PC-9 (cell line): Measurements from ENCODE around the gene RPS24. TPM values are rescaled to one million over a fixed set of nuclear protein-coding genes. Genes with fewer than 3 reads are reported as not detected.
"Not testable (repeated sequence)": the region's sequence is repeated elsewhere in the genome, so short reads cannot be mapped to it uniquely, and the experiment has no call there.

Experiments
- BruUV-seq: library from RNA; stranded (reverse); fragments of 400-500 nt; replicated peaks from 2 replicates; lab custom pipeline; 2021; lab: Mats Ljungman, UMichigan
- CTCF ChIA-PET: fragments of 300-600 bp; sonication (Branson Sonifier 250); formaldehyde crosslinking; loops from one replicate; lab custom pipeline; 2022; ENCODE audit warnings: antibody characterized with exemption; lab: Charles Lee
- POLR2A ChIA-PET: fragments of 300-600 bp; sonication (Branson Sonifier 250); formaldehyde crosslinking; loops from one replicate; lab custom pipeline; 2022; ENCODE audit warnings: antibody characterized with exemption; ENCODE audit not compliant: unreplicated experiment; lab: Charles Lee
- DNase-seq, 2 experiments: peaks; one replicate each; pipeline versions ENCODE4 v3.0.0 to v3.0.0-alpha.2; 2015 to 2022; ENCODE audit warnings: mixed read lengths in 1 of 2
- H2AFZ ChIP-seq: fragments of 200-600 bp; sonication (generic); 2 replicates; pipeline ENCODE4 v1.8.1; 2017; ENCODE audit warnings: antibody characterized with exemption
- H3F3A ChIP-seq: fragments of 200-600 bp; sonication (generic); 2 replicates; pipeline ENCODE4 v1.8.1; 2017; ENCODE audit warnings: antibody characterized with exemption, mild to moderate bottlenecking, low read depth; ENCODE audit not compliant: insufficient read depth
- H3K27ac ChIP-seq: fragments of 200-600 bp; sonication (generic); 2 replicates; pipeline ENCODE4 v1.6.1; 2016; ENCODE audit warnings: mixed run types
- H3K27me3 ChIP-seq: fragments of 200-600 bp; sonication (generic); 2 replicates; pipeline ENCODE4 v1.6.1; 2016; ENCODE audit warnings: low read depth, mixed run types; ENCODE audit not compliant: insufficient read depth
- H3K36me3 ChIP-seq: fragments of 200-600 bp; sonication (generic); 2 replicates; pipeline ENCODE4 v1.6.1; 2016; ENCODE audit warnings: low read depth, mixed run types
- H3K4me1 ChIP-seq: fragments of 200-600 bp; sonication (generic); replicated peaks from 2 replicates; pipeline ENCODE4 v1.6.1; 2016; ENCODE audit warnings: mixed run types; ENCODE audit not compliant: insufficient read depth
- H3K4me2 ChIP-seq: fragments of 200-600 bp; sonication (generic); 2 replicates; pipeline ENCODE4 v1.6.1; 2017; ENCODE audit warnings: mixed run types
- H3K4me3 ChIP-seq: fragments of 200-600 bp; sonication (generic); 2 replicates; pipeline ENCODE4 v1.6.1; 2016; ENCODE audit warnings: mixed run types
- H3K79me2 ChIP-seq: fragments of 200-600 bp; sonication (generic); 2 replicates; pipeline ENCODE4 v1.6.1; 2017; ENCODE audit warnings: low read depth, mixed run types
- H3K9me2 ChIP-seq: fragments of 200-600 bp; sonication (generic); 2 replicates; pipeline ENCODE4 v1.8.1; 2017; ENCODE audit warnings: mild to moderate bottlenecking; ENCODE audit not compliant: insufficient read depth
- H3K9me3 ChIP-seq: fragments of 200-600 bp; sonication (generic); 2 replicates; pipeline ENCODE4 v1.8.1; 2016; ENCODE audit warnings: low read depth; ENCODE audit not compliant: insufficient read depth
- H4K20me1 ChIP-seq: fragments of 200-600 bp; sonication (generic); 2 replicates; pipeline ENCODE4 v1.8.1; 2017; ENCODE audit not compliant: insufficient read depth
- CTCF ChIP-seq: fragments of 200-600 bp; sonication (generic); conservative IDR thresholded peaks from 2 replicates; pipeline ENCODE4 v1.6.1; 2017; ENCODE audit warnings: mixed run types, antibody characterized with exemption, mild to moderate bottlenecking, moderate library complexity
- EZH2 ChIP-seq: fragments of 200-600 bp; sonication (generic); IDR thresholded peaks from 2 replicates; pipeline ENCODE4 v1.8.0; 2017; ENCODE audit warnings: antibody characterized with exemption, low read depth
- intact Hi-C: fragments of 100-400 bp; cut with micrococcal nuclease; formaldehyde crosslinking; loops from one replicate; pipeline ENCODE4 v1.10.0; 2022; ENCODE audit not compliant: unreplicated experiment
- total RNA-seq: library from RNA; stranded (reverse); gene quantifications from 2 replicates; pipeline ENCODE4 v1.2.3, GENCODE V29; 2021

The RPS24 gene
- total RNA-seq, 1 experiment from 2014 or later: 2,068 TPM

- CTCF ChIA-PET: interaction anchor here (0.5 kb wide), 1 partner anchor 239 kb away, joined by 3 read pairs; no protein-coding TSS in a partner anchor
Observed at GRCh38 chr10:77989081-77989724, 44.5 kb upstream of the RPS24 start.

DNA sequence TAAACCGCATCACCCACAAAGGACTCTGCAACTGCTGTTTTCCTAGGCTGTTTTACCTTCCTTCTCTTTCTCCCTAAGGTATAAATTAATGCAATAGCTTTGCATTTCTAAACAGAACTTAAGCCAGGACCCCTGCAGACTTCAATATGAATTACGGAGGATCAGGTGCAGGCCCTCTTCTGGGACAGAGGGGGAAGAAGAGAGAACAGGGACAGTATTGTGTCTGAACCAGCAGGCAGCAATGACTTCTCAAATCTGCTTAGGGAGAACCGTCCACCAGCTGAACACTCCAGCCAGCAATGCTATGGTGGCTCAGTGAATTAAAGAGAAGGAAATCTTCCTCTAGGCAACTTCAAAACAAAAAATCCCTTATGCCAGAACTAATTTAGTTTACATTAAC, 40.0 kb upstream of the RPS24 start:
- Histone ChIP-seq H4K20me1 (no peaks in the 10 kb centered on the region), H3K4me1 (no peaks in the 10 kb centered on the region), H3K9me2 (no peaks in the 10 kb centered on the region), H3K27ac (no peak overlapping the region), H3K4me2 (no peak overlapping the region), H3K4me3 (no peak overlapping the region), H3K27me3 (no peaks in the 10 kb centered on the region), H3K36me3 (peaks cover 39% of the 10 kb centered on the region), H3K79me2 (no peaks in the 10 kb centered on the region), H3F3A (no peaks in the 10 kb centered on the region), H3K9me3 (no peaks in the 10 kb centered on the region), H2AFZ (no peak overlapping the region)
- no peak for DNase-seq
- no TSS peak for BruUV-seq
- ChIA-PET POLR2A (no interaction called here), CTCF (no interaction called here)
- intact Hi-C loops: no loop called here
- no peak for TF ChIP-seq EZH2
- TF ChIP-seq CTCF: no peak

More at GRCh38 chr10:77989081-77989724, 44.5 kb upstream of the RPS24 start:
- peaks cover 73% of the 10 kb centered on the region for H3K36me3 ChIP-seq
- H4K20me1 ChIP-seq: no peaks in the 10 kb centered on the region
- no peaks in the 10 kb centered on the region for H3K9me3 ChIP-seq
- no peak for DNase-seq
- H3K9me2 ChIP-seq: no peaks in the 10 kb centered on the region
- intact Hi-C loops: no loop called here
- peaks cover 7% of the 10 kb centered on the region; the same call in 1 of the 2 replicates for H3F3A ChIP-seq
- H3K27me3 ChIP-seq: no peaks in the 10 kb centered on the region
- POLR2A ChIA-PET: no interaction called here
- no peak overlapping the region for H2AFZ ChIP-seq
- TF ChIP-seq EZH2 (no peak), CTCF (no peak)
- H3K4me3 ChIP-seq: no peak overlapping the region
- peaks cover 4% of the 10 kb centered on the region; the same call in 1 of the 2 replicates for H3K4me1 ChIP-seq
- no peak overlapping the region for H3K27ac ChIP-seq
- BruUV-seq: no TSS peak
- H3K4me2 ChIP-seq: no peak overlapping the region
- H3K79me2 ChIP-seq: no peaks in the 10 kb centered on the region

DNA sequence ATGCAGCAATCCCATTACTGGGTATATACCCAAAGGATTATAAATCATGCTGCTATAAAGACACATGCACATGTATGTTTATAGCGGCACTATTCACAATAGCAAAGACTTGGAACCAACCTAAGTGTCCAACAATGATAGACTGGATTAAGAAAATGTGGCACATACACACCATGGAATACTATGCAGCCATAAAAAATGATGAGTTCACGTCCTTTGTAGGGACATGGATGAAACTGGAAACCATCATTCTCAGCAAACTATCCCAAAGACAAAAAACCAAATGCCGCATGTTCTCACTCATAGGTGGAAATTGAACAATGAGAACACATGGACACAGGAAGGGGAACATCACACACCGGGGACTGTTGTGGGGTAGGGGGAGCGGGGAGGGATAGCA, 34.9 kb upstream of the RPS24 start:
- H3K4me1 ChIP-seq, H3F3A ChIP-seq, H3K79me2 ChIP-seq, H2AFZ ChIP-seq, BruUV-seq, H3K9me2 ChIP-seq, intact Hi-C loops, H3K4me3 ChIP-seq, POLR2A ChIA-PET, DNase-seq, H3K9me3 ChIP-seq, CTCF ChIA-PET, H3K4me2 ChIP-seq, H3K27ac ChIP-seq, H3K27me3 ChIP-seq, H4K20me1 ChIP-seq: not testable (repeated sequence)
- peaks cover 51% of the 10 kb centered on the region for H3K36me3 ChIP-seq
